HG03039 (cell line): Measurements from ENCODE around the gene ARSG.
"Not testable (repeated sequence)": the region's sequence is repeated elsewhere in the genome, so short reads cannot be mapped to it uniquely, and the experiment has no call there.

Experiments
- ATAC-seq: cut with Tn5 transposase; IDR thresholded peaks from one replicate; pipeline ENCODE4 v1.9.1; 2021; ENCODE audit warnings: mild to moderate bottlenecking, moderate library complexity; ENCODE audit not compliant: unreplicated experiment

The ARSG gene

DNA sequence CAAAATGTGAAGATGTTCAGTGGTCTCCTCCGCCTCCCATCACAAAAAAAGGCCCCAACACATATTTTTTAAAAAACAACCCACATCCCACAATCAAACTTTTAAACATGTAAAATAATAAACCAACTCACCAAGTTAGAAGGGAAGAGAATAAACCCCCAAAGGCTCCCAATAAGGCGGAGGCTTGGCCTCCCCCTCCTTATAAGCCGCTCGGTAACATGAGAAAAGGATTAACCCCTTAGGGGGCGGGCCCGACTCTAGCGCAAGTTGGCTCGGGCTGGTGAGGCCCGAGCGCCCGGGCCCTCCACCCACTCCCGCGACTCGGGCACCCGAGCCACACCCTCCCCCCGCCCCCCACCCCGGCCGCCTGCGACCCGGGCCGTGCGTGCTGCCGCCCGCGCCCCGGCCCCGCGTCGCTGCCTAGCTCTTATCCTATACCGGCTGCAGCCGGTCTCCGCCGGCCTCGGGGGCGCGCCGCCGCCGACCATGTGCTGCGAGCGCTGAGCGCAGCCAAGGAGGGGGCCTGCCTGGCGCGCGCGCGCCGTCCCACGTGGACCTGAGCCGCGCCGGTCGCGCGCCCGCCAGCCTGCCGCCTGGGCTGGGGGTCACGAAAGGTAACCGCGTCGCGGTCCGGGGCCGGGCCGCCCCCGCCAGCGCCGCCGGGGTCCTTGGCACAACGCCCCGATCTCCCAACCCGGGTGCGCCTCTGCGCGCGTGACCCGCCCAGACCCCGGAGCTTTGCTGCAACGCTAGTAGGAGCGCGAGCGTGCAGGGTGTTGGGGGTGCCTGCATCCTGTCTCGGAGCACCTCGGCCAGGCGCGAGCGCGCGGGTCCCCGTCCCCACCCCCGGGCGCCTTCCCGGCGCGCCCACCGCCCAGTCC is at the start of gene ARSG, which contains the start of gene SLC16A6:
Gene ARSG, plus strand, starts transcription at position 541 of the 881 bp plus-strand sequence. CDS start 15,999 bp downstream, outside the sequence.
Gene SLC16A6, minus strand, starts transcription at position 173 of the 881 bp plus-strand sequence. CDS start 12,807 bp downstream, outside the sequence.
- peak; percentile 41 for ATAC-seq

DNA sequence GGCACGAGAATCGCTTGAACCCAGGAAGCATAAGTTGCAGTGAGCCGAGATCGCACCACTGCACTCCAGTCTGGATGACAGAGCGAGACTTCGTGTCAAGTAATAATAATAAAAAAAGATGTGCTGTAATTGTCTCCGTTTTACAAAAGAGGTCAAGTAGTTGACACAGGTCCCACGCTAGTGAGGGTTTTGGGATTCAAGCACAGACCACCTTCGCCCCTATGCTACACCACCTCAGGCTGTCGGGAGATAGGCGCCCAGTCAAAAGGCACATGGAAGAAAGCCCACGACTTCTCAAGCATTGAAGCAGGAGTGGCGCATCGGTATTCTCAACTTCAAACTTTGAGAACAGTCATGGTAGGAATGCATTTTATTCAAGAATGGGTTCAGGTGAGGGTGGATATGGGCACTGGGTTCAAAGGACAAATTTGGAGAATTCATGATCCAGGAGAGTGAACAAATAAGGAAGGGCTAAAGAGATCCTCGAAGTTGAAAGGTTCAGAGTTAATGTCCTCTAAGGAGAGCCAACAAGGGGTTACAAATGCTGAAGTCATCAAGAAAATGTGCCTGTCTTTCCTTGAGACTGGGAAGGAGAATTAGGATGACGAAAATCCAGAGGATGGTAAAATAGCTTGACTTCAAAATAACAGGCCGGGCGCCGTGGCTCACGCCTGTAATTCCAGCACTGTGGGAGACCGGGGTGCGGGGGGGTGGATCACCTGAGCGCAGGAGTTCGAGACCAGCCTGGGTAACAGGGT is 44.8 kb upstream of the ARSG start:
- no peak for ATAC-seq

DNA sequence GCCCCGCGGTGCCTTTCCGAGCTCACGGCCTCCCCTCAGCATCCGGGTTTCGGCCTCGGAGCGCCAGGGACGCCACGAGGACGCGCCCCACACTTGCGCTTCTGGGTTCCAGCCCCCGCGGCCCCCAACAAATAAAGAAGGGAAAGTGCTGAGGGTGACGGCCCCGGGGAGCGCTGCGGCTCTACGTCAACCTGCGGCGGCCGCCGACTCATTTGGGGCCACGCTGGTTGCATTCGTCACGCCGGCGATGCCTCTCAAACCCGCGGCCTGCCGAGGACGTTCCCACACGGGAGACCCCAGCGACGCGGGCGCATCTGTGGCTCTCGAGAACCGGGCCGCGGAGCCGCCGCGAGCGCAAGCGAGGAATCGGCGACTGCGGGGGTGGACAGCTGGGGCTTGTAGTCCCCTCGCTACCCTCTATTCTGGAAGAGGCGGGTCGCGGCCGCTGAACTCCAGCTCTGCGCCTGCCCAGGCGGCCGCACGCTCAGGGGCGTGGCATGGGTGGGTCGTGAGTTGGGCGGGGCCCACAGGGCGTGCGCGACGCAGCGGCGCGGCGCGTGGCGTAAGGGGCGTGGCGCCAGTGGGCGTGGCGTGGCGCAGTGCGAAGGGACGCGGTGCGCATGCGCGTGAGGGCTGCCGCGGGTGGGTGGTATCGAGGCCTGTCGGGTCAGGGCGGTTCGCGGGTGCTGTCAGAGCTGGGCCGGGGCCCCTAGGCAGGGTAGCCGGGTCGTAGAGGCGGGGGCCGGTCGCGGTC is 43.7 kb upstream of the ARSG start, which contains the start of gene AMZ2:
Gene AMZ2, plus strand, starts transcription at position 599 of the 754 bp plus-strand sequence. CDS start 2,145 bp downstream, outside the sequence.
- peak; percentile 90 for ATAC-seq

DNA sequence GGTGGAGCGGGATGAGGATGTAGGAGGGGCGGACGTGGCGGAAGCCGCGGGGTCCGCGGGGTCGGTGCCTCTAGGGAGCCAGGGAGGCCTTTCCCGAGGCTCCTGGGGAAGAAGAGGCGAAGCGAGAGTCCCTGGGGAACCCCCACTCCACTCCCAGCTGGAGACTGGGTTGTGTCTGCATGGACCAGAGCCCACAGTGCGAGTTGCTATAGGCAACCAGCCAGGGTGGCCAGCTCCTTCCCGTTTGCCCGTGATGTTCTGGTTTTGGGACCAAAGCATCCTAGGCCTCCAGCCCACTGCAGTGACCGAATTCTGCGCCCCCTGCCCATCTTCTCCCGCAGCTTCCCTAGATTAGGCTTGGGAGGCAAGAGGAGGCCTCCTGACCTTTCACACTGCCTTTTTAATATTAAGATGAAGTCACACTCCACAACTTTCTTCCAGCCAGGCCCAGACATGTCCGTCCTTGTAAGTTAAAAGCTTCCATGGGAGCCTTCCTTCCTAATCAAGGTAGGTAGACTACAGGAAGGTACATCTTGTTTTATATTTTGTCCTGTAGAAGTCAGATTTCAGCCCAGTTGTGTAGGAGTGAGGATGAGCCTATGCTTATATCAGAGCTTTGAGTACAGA is 43.0 kb upstream of the ARSG start:
- ATAC-seq = peak; percentile 33

DNA sequence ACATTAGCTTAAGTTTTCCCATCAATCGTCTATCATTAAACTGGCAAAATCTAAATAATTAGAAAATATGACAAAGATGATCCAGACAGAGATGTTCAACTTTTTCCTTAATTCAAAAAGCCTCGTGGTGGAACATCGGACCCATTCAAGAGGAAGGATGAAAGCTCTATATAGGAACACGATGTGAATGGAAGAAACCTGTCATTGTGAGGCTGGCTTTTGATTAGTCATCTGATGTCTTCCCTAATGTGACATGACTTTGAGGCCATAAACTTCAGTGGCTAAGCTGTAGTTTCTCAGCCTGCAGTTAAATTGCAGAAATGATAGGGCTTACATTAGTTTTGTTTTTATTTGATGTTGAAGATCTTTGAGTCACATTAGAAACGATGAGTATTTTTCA is 42.4 kb upstream of the ARSG start:
- ATAC-seq = no peak

DNA sequence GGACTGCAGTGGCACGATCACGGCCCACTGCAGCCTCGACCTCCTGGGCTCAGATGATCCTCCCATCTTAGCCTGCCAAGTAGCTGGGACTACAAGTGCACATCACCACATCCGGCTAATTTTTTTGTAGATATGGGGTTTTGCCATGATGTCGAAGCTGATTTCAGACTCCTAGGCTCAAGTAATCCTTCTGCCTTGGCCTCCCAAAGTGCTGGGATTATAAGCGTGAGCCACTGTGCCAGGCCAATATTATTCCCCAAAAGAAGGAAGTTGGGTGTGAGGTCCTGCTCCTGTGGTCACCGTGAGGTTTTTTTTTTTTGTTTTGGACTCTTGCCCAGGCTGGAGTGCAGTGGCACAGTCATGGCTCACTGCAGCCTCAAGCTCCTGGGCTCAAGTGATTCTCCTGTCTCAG is 41.9 kb upstream of the ARSG start:
- no peak for ATAC-seq

DNA sequence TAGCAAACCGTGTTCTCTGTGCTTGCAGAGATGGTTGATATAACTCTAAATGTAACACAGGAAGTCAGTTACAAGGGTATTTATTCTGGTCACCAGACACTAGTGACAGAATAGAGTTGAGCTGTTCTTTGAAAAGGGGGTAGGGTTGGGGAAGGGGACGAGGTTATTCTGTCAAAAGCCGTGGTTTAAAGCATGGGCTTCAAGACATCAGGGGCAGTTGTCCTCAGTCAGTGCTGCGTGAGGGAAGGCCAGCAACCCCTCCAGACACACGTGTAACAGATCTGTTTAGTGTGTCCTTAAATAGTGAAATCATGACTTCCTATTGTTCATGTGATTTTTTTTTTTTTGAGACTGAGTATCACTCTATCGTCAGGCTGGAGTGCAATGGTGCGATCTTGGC is 37.9 kb upstream of the ARSG start:
- ATAC-seq = not testable (repeated sequence)

DNA sequence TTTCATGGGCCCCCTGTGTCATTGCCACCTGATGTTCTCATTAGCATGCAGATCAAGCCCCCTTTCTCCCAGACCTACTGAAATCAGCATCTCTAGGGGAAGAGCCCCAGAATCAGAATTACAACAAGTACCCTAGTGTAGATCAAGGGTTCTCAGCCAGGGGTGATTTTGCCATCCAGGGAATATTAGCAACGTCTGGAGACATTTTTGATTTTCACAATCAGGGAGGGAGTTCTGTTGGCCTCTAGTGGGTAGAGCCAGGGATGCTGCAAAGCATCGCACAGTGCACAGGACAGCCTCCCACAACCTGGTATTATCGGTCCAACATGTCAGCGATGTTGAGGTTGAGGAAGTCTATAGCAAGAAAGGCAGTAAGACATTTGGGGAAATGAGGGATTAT is 36.1 kb upstream of the ARSG start:
- no peak for ATAC-seq

DNA sequence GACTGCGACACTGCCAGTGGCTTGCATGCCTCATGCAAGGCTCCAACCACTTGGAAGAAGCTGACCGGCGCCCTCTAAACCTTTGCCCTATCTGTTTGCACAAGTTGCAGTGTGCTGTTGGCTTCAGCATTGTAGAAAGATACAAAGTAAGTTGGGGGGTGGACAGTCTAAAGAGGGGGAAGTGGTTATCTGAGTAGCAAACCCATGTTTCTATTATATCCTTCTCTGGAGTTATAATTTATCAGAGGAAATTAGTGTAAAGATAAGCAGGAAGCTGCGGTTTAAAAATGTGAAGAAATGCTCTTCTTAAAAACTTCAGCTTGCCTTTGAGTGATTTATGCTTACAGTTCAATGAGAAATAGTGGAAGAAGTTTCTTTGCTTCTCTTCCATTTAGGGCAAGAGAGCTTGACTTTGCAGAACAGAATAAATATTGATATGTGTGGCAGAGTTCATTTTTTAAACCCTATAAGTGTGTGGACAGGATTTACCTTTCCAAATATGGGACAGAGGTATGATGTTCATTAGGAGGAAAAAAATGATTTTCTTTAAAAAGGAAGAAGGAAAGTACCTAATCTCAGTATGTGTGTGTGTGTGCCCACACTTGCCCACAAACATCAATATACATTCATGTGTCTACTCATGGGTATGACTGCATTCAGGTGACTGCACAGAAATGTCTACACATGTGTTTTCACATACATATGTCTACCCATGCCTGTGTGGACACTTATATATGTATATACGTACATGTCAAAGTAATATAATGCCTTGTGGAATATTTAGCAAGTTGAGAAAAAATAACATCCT is 35.4 kb upstream of the ARSG start:
- ATAC-seq = no peak

DNA sequence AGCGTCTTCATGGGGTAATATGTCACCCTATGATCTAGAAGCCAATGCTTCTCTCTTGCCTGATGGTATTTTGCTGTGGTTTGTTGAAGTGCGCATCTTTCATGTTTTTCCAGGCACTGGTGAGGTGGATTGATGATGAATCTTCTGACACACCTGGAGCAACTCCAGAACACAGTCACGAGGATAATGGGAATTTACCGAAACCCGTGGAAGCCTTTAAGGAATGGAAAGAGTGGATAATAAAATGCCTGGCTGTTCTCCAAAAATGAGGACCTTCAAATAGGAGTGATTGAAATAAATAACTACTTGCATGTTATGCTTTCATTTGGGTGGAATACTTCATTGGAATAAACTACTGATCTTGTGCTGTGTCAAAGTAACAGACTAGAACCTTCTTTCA is 34.6 kb upstream of the ARSG start:
- ATAC-seq = not testable (repeated sequence)

DNA sequence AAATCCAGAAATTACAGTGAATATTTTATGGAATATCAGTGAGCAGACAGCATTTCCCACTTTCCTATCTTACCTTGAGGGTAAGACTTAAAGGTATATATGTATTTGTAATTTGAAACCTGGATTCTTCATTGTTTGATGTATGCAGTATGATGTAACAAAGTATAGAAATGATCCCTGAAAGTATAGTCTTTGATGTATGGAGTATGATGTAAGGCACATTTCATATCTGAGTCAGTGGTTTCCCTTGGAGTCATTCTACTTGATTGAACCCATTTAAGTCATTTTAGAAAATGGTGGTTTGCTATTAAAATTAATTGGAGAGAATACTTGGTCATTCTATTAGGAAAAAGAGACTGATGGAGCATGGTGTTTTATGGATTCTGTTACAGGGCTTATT is 33.4 kb upstream of the ARSG start:
- no peak for ATAC-seq

DNA sequence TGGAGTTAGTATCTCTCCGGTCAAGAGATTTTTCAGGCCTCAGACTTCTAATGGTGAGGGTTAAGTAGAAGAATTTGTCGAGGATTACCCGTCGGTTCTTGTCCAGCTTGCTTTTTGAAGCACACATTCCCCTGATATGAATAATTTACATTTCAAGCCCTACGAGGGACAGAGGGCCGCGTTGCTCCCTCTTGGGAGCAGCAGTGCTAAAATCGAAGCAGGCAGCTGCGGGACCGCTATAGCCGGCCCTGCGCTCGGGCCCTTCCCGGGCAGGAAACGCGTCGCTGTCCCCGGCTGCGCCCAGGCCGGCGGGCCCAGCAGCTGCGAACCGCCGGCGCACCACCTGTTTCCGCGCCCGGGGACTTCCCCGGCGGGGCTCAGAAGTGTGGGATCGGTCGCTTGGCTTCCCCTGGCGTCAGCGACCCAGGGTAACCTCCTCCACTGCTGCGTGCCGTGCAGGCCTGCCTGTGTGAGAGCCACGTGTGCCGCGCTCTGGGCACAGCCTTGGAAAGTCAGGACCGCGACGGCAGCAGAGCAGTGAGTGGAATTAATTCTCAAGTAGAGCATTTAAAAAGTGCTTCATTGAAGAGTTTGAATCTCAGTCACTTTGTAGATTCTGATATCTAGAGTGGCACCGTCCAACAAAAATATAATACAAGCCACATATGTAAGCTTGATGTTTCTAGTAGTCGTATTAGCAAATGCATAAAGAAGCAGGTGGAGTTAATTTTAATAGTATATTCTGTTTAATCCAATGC is 32.2 kb upstream of the ARSG start:
- peak; percentile 88 for ATAC-seq

DNA sequence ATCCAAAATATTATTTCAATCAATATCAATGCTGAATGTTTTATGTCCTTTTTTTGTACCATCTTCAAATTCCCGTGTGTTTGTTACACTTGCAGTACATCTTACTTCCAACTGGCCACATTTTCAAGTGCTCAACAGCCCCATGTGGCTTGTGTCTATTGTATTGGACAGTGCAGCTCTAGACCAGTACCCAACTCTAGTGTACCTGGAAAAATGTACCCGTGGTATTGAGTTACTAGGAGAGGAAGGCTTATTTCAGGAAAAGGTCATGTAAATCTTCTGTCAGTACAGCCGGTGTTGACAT is 31.7 kb upstream of the ARSG start:
- ATAC-seq = not testable (repeated sequence)

DNA sequence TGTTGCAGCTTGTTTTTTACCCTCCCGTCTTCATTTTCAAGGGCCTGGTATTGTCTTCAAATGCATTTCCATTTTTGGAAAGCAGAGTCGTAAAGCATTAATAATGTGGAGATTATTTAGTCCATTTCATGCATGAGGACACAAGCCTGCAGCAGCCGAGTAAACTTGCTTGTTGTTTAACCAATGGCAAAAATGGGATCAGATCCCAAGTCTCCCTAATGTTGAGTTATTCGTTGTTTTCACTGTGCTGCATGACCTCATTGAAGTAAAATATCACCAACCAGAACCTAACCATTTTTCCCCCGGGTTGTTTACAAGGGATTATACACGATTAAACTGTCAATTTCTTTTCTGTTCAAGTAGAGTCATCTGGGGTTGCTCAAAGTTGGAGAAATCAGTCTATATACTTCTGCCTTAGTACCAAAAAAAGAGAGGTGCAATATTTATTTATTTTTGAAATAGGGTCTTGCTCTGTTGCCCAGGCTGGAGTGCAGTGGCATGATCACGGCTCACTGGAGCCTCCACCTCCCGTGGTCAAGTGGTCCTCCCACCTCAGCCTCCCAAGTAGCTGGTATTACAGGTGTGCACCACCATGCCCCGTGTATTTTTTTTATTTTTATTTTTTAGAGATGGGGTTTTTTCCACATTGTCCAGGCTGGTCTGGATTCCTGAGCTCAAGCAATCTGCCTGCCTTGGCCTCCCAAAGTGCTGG is 31.1 kb upstream of the ARSG start:
- no peak for ATAC-seq

DNA sequence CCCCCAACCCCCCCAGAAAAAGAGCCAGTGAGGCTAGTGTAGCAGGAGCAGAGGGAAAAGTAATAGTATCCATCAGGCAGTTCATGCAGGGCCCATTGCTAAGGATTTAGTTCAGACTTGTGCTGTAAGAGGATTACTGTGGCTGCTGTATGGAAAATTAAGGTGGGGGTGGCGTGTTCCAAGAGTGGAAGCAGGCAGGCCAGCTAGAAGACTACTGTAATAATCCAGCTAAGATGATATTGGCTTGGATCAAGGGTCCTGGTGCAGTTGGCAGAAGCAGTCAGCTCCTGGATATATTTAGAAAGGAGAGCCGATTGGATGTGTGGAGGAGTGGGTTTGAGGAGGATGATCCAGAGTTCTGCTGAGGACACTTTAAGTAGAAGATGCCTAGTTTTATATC is 28.8 kb upstream of the ARSG start:
- not testable (repeated sequence) for ATAC-seq

DNA sequence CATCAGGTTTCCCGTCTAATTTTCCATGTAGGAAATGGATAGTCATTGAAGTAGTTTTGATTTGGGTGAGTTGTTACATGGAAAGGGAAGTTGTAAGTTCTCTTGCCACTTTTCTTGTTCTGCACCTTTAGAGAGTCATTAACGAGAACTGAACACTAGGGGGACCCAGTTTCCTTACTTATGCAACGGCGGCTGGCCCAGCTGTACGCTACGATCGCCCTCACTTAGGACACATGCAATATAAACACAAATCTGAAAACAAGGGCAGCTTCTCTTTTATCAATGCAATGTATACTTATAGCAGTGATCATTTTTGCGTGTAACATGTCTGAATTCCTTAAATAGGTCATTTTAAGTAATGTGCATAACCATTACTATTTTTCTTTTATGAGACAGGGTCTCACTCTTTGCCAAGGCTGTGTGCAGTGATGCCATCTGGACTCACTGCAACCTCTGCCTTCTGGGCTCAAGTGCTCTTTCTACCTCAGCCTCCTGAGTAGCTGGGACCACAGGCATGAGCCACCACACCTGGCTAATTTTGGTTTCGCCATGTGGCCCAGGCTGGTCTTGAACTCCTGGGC is 28.1 kb upstream of the ARSG start:
- ATAC-seq = not testable (repeated sequence)

DNA sequence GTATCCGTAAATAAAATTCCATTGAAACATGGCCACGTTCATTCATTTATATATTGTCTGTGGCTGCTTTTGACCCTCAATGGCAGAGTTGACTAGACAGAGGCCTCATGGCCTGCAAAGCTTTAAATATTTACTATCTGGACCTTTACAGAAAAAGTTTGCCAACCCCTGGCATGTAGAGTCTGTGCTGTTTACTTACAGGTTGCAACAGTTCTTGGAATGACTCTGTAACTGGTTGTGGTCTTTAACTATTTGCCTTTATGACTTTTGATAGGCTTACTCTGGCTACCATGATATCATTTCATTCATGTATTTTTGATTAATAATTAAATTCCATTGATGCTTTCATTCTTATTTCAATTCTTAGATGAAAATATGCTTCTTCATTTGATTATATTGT is 25.5 kb upstream of the ARSG start:
- ATAC-seq = not testable (repeated sequence)

DNA sequence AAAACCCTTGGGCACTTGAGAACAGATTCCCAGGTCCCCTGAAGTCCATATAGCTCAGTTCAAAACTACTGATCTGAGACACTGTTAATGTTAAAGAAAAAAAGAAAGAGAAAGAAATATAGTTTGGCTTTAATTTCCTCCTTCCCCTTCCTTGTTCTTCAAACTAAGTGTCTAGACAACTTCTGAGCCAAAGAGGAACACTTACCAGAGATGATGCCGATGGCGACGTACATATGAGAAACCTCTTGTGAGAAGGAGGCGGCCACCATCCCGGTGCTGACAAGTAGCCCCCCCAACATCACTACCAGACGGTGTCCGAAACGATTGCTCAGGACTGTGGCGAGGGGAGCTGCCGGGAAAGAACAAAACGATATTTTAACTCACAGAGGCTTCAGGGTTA is 17.6 kb upstream of the ARSG start:
- ATAC-seq = no peak
